Fibroblast of the aortic adventitia (primary cell): ENCODE data around the gene DNM2. TPM values are rescaled to one million over a fixed set of nuclear protein-coding genes. Genes with fewer than 3 reads are reported as not detected.
A peak's percentile ranks its signal among the peaks of the same experiment; 100 is the strongest.
"Not testable (repeated sequence)": the region's sequence is repeated elsewhere in the genome, so short reads cannot be mapped to it uniquely, and the experiment has no call there.

Source experiments
- DNase-seq: peaks from one replicate; pipeline ENCODE4 v3.0.0-alpha.2; 2010; ENCODE audit warnings: low read depth
- H3K4me3 ChIP-seq: 2 replicates; pipeline ENCODE4 v1.5.1; 2011; ENCODE audit warnings: low read depth, mild to moderate bottlenecking, control low read depth, low read length, moderate library complexity
- CTCF ChIP-seq: IDR thresholded peaks from 2 replicates; pipeline ENCODE4 v1.5.1; 2011; ENCODE audit warnings: mild to moderate bottlenecking, low read length, control low read depth, inconsistent platforms; ENCODE audit not compliant: insufficient read depth
- total RNA-seq: library from RNA; depleted of rRNA; stranded (reverse); fragments of >200 nt; gene quantifications from 2 replicates; pipeline ENCODE4 v1.2.3, GENCODE V29; 2012; ENCODE audit warnings: low replicate concordance

The DNM2 gene
- total RNA-seq, 1 donor = 83.2 TPM

- H3K4me3 ChIP-seq = no peak overlapping the region
- DNase-seq = no peak
- no peak for TF ChIP-seq CTCF
These were observed 148.6 kb downstream of the DNM2 start for GRCh38 chr19:10866495-10866894.

GRCh38 chr19:10868872-10869547 is 151.1 kb downstream of the DNM2 start:
- no peak overlapping the region for H3K4me3 ChIP-seq
- TF ChIP-seq CTCF = no peak
- no peak for DNase-seq

- H3K4me3 ChIP-seq, DNase-seq: not testable (repeated sequence)
These were observed 152.0 kb downstream of the DNM2 start for GRCh38 chr19:10869872-10870311.

GRCh38 chr19:10870501-10870954 is 152.6 kb downstream of the DNM2 start:
- no peak for DNase-seq
- peak overlapping the region; percentile 65 for H3K4me3 ChIP-seq
- TF ChIP-seq CTCF = no peak

GRCh38 chr19:10870955-10871603 is 153.2 kb downstream of the DNM2 start, which contains the start of gene CARM1:
Gene CARM1 (plus strand): TSS chr19:10871553. CDS start chr19:10871703, 150 bp downstream.
- TF ChIP-seq CTCF = peak; percentile 61
- H3K4me3 ChIP-seq = peak within 1 kb of the TSS; percentile 92
- peak; percentile 97 for DNase-seq

- DNase-seq = no peak
- peak; percentile 33 for TF ChIP-seq CTCF
- peak overlapping the region; percentile 92 for H3K4me3 ChIP-seq
These were observed 154.0 kb downstream of the DNM2 start for GRCh38 chr19:10871711-10872545.
